ENCODE measurements around the gene CHRNG. TPM values are rescaled to one million over a fixed set of nuclear protein-coding genes. Genes with fewer than 3 reads are reported as not detected.

The CHRNG gene
- total and polyA plus RNA-seq, 2 experiments from 2014 or later: not detected

DNA sequence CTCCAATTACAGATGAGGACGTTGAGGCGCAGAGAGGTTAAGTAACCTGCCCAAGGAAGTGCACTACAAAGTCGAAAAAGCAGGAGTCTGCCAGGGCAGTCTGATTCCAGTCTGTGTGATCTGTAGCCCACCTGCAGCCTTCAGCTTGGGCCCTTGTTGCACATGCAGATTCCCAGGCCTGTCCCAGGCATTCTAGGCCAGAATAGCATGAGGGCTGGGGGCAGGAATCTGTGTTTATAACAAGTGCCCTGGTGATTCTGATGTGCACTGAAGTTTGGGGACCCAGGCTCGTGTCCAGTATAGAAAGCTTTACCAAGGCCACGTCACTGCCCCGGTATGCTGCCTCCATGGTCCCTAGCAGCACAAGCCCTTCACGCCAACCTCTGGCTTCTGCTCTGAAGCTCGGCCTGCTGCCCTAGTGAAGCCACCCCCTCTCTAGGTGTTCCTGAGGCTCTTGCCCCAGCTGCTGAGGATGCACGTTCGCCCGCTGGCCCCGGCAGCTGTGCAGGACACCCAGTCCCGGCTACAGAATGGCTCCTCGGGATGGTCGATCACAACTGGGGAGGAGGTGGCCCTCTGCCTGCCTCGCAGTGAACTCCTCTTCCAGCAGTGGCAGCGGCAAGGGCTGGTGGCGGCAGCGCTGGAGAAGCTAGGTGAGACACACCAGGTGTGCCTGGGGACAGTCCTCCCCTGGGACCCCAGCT is 4.6 kb downstream of the CHRNG start:
- Histone ChIP-seq H3K27me3 (no peaks in the 10 kb centered on the region), H3K79me2 (peaks cover 26% of the 10 kb centered on the region), H2AFZ (no peak overlapping the region), H3K9me2 (replicated peaks; ENCODE audit: insufficient read depth) (no peaks in the 10 kb centered on the region), H3K36me3 (replicated peaks; ENCODE audit: insufficient read depth, low read depth) (no peaks in the 10 kb centered on the region), H3K4me1 (ENCODE audit: insufficient read depth) (no peaks in the 10 kb centered on the region), H3K9me3 (ENCODE audit: low read depth) (no peaks in the 10 kb centered on the region), H4K20me1 (ENCODE audit: insufficient read depth, poor library complexity, severe bottlenecking) (no peaks in the 10 kb centered on the region), H3K4me2 (no peak overlapping the region), H3K4me3 (no peak overlapping the region), H3K27ac (no peak overlapping the region)
- DNase-seq (ENCODE audit: low spot score): no peak
- no peak for TF ChIP-seq EZH2 (IDR thresholded peaks at IDR 0.05; ENCODE audit: borderline replicate concordance)
- TF ChIP-seq EZH2phosphoT487 (IDR thresholded peaks at IDR 0.05; ENCODE audit: low read depth, severe bottlenecking, unreplicated experiment): no peak
- TF ChIP-seq, protein P1, sequence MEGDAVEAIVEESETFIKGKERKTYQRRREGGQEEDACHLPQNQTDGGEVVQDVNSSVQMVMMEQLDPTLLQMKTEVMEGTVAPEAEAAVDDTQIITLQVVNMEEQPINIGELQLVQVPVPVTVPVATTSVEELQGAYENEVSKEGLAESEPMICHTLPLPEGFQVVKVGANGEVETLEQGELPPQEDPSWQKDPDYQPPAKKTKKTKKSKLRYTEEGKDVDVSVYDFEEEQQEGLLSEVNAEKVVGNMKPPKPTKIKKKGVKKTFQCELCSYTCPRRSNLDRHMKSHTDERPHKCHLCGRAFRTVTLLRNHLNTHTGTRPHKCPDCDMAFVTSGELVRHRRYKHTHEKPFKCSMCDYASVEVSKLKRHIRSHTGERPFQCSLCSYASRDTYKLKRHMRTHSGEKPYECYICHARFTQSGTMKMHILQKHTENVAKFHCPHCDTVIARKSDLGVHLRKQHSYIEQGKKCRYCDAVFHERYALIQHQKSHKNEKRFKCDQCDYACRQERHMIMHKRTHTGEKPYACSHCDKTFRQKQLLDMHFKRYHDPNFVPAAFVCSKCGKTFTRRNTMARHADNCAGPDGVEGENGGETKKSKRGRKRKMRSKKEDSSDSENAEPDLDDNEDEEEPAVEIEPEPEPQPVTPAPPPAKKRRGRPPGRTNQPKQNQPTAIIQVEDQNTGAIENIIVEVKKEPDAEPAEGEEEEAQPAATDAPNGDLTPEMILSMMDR (IDR thresholded peaks at IDR 0.05; ENCODE audit: poor library complexity): no peak
- 98% methylated on average over 18 of the region's 19 CpGs for WGBS (ENCODE audit: low lambda C conversion rate, missing lambda C conversion rate)

DNA sequence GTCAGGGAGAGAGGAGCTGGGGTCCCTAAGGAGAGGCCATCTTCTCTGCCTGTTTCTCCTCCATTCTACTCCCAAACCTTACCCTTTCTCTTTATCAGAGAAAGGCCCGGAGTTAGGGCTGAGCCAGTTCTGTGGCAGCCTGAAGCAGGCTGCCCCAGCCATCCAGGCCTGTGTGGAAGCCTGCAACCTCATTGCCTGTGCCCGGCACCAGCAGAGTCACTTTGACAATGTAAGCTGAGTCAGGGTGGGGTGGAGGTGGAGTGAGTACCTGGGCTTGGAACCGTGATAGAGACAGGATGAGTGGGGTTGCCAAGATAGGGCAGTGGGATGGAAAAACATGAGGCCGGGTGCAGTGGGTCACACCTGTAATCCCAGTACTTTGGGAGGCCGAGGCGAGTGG is 5.2 kb downstream of the CHRNG start:
- Histone ChIP-seq H3K79me2 (peaks cover 31% of the 10 kb centered on the region), H3K4me3 (no peak overlapping the region), H3K9me3 (ENCODE audit: low read depth) (no peaks in the 10 kb centered on the region), H4K20me1 (ENCODE audit: insufficient read depth, poor library complexity, severe bottlenecking) (no peaks in the 10 kb centered on the region), H3K27ac (no peak overlapping the region), H2AFZ (no peak overlapping the region), H3K9me2 (replicated peaks; ENCODE audit: insufficient read depth) (no peaks in the 10 kb centered on the region), H3K36me3 (replicated peaks; ENCODE audit: insufficient read depth, low read depth) (no peaks in the 10 kb centered on the region), H3K4me1 (ENCODE audit: insufficient read depth) (no peaks in the 10 kb centered on the region), H3K27me3 (no peaks in the 10 kb centered on the region), H3K4me2 (no peak overlapping the region)
- WGBS (ENCODE audit: low lambda C conversion rate, missing lambda C conversion rate): 97% methylated on average over 6 of the region's 6 CpGs
- DNase-seq (ENCODE audit: low spot score): no peak
- TF ChIP-seq EZH2 (IDR thresholded peaks at IDR 0.05; ENCODE audit: borderline replicate concordance) (no peak), EZH2phosphoT487 (IDR thresholded peaks at IDR 0.05; ENCODE audit: low read depth, severe bottlenecking, unreplicated experiment) (no peak)
- TF ChIP-seq, protein P1 (IDR thresholded peaks at IDR 0.05; ENCODE audit: poor library complexity): no peak

DNA sequence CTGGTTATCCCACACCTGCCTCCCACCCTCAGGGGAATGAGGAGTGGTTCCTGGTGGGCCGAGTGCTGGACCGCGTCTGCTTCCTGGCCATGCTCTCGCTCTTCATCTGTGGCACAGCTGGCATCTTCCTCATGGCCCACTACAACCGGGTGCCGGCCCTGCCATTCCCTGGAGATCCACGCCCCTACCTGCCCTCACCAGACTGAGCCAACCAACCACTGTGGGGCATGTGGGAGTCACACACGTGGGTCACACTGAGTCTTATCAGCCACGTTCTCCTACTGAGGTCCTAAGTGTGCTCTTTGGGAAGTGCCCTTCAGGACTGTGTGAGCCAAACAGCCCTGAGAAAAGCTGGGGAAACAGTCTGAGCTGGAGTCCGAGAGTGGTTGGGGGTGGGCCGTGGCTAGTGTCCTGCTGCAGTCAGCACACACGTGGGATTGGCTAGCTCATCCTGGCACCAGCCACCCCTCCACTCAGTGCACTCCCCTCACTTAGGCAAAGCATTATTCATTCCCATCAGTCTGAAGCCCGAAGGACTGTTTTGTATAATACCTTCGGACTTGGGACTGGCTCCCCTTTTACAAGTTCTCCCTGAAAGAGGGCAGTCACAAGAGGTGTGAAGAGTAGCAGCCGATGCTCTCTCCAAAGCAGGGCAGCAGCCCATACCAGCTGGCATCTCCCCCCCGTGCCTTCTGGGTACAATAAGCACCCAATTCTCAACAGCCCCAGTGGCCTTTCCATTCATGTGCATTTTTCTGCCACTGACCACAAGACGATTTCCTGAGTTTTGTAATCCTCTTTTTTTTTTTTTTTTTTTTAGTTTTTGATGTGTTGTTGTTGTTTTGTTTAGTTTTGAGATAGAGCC is 6.3 kb downstream of the CHRNG start:
- Histone ChIP-seq H3K9me3 (ENCODE audit: low read depth) (no peaks in the 10 kb centered on the region), H3K4me2 (no peak overlapping the region), H3K9me2 (replicated peaks; ENCODE audit: insufficient read depth) (no peaks in the 10 kb centered on the region), H3K79me2 (peaks cover 35% of the 10 kb centered on the region), H3K27me3 (no peaks in the 10 kb centered on the region), H3K4me3 (no peak overlapping the region), H3K36me3 (replicated peaks; ENCODE audit: insufficient read depth, low read depth) (no peaks in the 10 kb centered on the region), H3K4me1 (ENCODE audit: insufficient read depth) (no peaks in the 10 kb centered on the region), H2AFZ (no peak overlapping the region), H4K20me1 (ENCODE audit: insufficient read depth, poor library complexity, severe bottlenecking) (no peaks in the 10 kb centered on the region), H3K27ac (no peak overlapping the region)
- TF ChIP-seq EZH2 (IDR thresholded peaks at IDR 0.05; ENCODE audit: borderline replicate concordance) (no peak), EZH2phosphoT487 (IDR thresholded peaks at IDR 0.05; ENCODE audit: low read depth, severe bottlenecking, unreplicated experiment) (no peak)
- TF ChIP-seq, protein P1 (IDR thresholded peaks at IDR 0.05; ENCODE audit: poor library complexity): no peak
- DNase-seq (ENCODE audit: low spot score): no peak
- WGBS (ENCODE audit: low lambda C conversion rate, missing lambda C conversion rate): 96% methylated on average over 17 of the region's 17 CpGs

Measured in hepatocyte (in vitro differentiated cells).